Measurements from ENCODE around the gene ADAMTS12. TPM values are rescaled to one million over a fixed set of nuclear protein-coding genes. Genes with fewer than 3 reads are reported as not detected.

ADAMTS12 gene
- total RNA-seq, 1 experiment from 2014 or later, result 6.2 TPM

DNA sequence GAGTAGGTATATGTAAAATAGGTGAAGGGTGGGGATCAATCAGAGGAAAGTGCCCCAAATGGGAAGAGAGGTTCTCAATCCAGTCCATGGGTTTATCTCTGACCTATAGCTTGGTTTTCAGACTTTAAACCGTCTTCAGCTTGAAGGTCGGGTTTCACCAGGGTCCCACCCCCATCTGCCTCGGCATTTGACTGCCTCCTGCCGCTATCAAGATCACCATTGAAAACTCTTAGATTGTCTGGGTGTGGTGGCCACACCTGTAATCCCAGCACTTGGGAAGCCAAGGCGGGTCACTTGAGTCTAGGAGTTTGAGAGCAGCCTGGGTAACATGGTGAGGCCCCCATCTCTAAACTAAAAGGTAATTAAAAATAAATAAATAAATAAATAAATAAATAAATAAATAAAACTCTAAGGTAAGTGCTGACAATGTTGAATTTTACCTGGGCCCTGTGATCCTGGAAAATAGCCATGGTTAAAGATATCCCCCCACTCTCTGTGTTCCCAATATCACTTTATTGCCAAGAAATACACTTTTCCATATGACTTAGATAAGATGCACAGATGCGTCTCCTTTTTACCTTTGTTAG is 402.2 kb downstream of the ADAMTS12 start:
- Histone ChIP-seq H4K20me1 (ENCODE audit: control insufficient read depth, insufficient read depth, insufficient read length) (no peaks in the 10 kb centered on the region), H3K79me2 (ENCODE audit: insufficient read depth, low read length) (no peaks in the 10 kb centered on the region), H2AFZ (ENCODE audit: low read length) (no peak overlapping the region), H3K4me1 (ENCODE audit: insufficient read depth, low read length) (no peaks in the 10 kb centered on the region), H3T11ph (ENCODE audit: low read length) (no peak overlapping the region), H2BK120ac (ENCODE audit: low read depth, low read length, poor library complexity, severe bottlenecking) (no peak overlapping the region), H2BK12ac (ENCODE audit: insufficient read length, low read depth, low read length) (no peak overlapping the region), H4K8ac (replicated peaks; ENCODE audit: insufficient read length, low read depth, low read length) (no peak overlapping the region), H2BK20ac (ENCODE audit: low read depth, low read length, poor library complexity, severe bottlenecking) (no peak overlapping the region), H3K14ac (ENCODE audit: insufficient read depth, low read length) (no peak overlapping the region), H3K9me3 (ENCODE audit: control insufficient read depth, low read depth, low read length) (no peaks in the 10 kb centered on the region), H3K9ac (ENCODE audit: extremely low read depth, insufficient read length, low read length) (no peak overlapping the region), H3K79me1 (ENCODE audit: insufficient read depth, low read depth, low read length, poor library complexity, severe bottlenecking) (no peaks in the 10 kb centered on the region), H3K4ac (ENCODE audit: low read depth, low read length) (no peak overlapping the region), H4K5ac (ENCODE audit: insufficient read length, low read depth, low read length) (no peak overlapping the region), H2BK15ac (ENCODE audit: low read depth, low read length) (no peak overlapping the region), H4K91ac (ENCODE audit: insufficient read length, low read depth, low read length) (no peak overlapping the region), H3K4me2 (ENCODE audit: insufficient read depth, insufficient read length, low read length) (no peak overlapping the region), H3K27me3 (ENCODE audit: insufficient read depth, low read length) (no peaks in the 10 kb centered on the region), H3K23me2 (ENCODE audit: insufficient read length, low read depth, low read length, poor library complexity, severe bottlenecking) (no peaks in the 10 kb centered on the region), H3K18ac (ENCODE audit: insufficient read length, low read depth, low read length) (no peak overlapping the region), H3K23ac (ENCODE audit: insufficient read length, low read depth, low read length) (no peak overlapping the region), H3K27ac (ENCODE audit: insufficient read length, low read depth, low read length) (no peak overlapping the region), H2AK5ac (ENCODE audit: insufficient read length, low read length) (no peak overlapping the region), H3K56ac (ENCODE audit: insufficient read length, low read depth, low read length) (no peak overlapping the region), H2BK5ac (ENCODE audit: insufficient read length, low read length) (no peak overlapping the region)
- Mint-ChIP-seq H3K9me3 (peaks cover 2 to 5% of the 10 kb centered on the region in 2 experiments; a peak in 4 of 5 replicates), H3K36me3 (ENCODE audit: insufficient read depth in 1 of 3, low read depth in 3 of 3) (peaks cover 6 to 20% (median 13%) of the 10 kb centered on the region in 3 experiments), H3K4me3 (no peak overlapping the region), H3K27me3 (ENCODE audit: low read depth) (no peaks in the 10 kb centered on the region), H3K4me1 (peaks cover 40 to 54% of the 10 kb centered on the region in 2 experiments), H3K27ac (no peak overlapping the region; a peak in 1 of 7 replicates)
- peak; percentile 56 for DNase-seq
- no peak for TF ChIP-seq CTCF (conservative IDR thresholded peaks at IDR 0.05)
- no CpG with 5 or more reads among the region's 6 CpGs for WGBS (ENCODE audit: extremely low coverage, insufficient read length, low lambda C conversion rate)

All from H9 (cell line).